GM15510 (cell line): ENCODE measurements around the gene NPAS3.

Experiments used
- POLR2A ChIP-seq: IDR thresholded peaks from 3 replicates; pipeline ENCODE4 v1.6.1; 2011; ENCODE audit warnings: borderline replicate concordance; ENCODE audit not compliant: insufficient read length; ENCODE audit errors: extremely low read depth

NPAS3 gene

GRCh38 chr14:33357225-33358010 lies 418.7 kb downstream of the NPAS3 start:
- no peak for TF ChIP-seq POLR2A

- no peak for TF ChIP-seq POLR2A
Observed at GRCh38 chr14:33359288-33359881, 420.7 kb downstream of the NPAS3 start.

GRCh38 chr14:33362934-33363333 lies 424.3 kb downstream of the NPAS3 start:
- no peak for TF ChIP-seq POLR2A

- no peak for TF ChIP-seq POLR2A
Observed at GRCh38 chr14:33363682-33364081, 425.0 kb downstream of the NPAS3 start.

GRCh38 chr14:33364466-33364865 lies 425.8 kb downstream of the NPAS3 start:
- no peak for TF ChIP-seq POLR2A

GRCh38 chr14:33369041-33369440 lies 430.4 kb downstream of the NPAS3 start:
- no peak for TF ChIP-seq POLR2A

GRCh38 chr14:33369972-33370371 lies 431.3 kb downstream of the NPAS3 start:
- no peak for TF ChIP-seq POLR2A

- no peak for TF ChIP-seq POLR2A
Observed at GRCh38 chr14:33370426-33370825, 431.7 kb downstream of the NPAS3 start.

GRCh38 chr14:33375196-33375595 lies 436.5 kb downstream of the NPAS3 start:
- no peak for TF ChIP-seq POLR2A

GRCh38 chr14:33375786-33376185 lies 437.1 kb downstream of the NPAS3 start:
- no peak for TF ChIP-seq POLR2A

GRCh38 chr14:33376510-33376909 lies 437.8 kb downstream of the NPAS3 start:
- TF ChIP-seq POLR2A = no peak

GRCh38 chr14:33377596-33378390 lies 439.1 kb downstream of the NPAS3 start:
- no peak for TF ChIP-seq POLR2A

- TF ChIP-seq POLR2A = no peak
Observed at GRCh38 chr14:33381717-33382116, 443.0 kb downstream of the NPAS3 start.

- no peak for TF ChIP-seq POLR2A
Observed at GRCh38 chr14:33386140-33386539, 447.5 kb downstream of the NPAS3 start.

GRCh38 chr14:33386781-33387180 lies 448.1 kb downstream of the NPAS3 start:
- TF ChIP-seq POLR2A = no peak
